SK-N-SH treated with all-trans-retinoic acid at 6 μM for 48 hours (cell line): ENCODE data around the gene IGF1R.

ENCODE experiments used
- ATAC-seq: fragments of 200-7000 bp; cut with Tn5 transposase; 3 replicates; pipeline ENCODE4 v1.9.1; 2020; ENCODE audit warnings: mild to moderate bottlenecking, moderate library complexity
- ARNTL ChIP-seq: fragments of 450-650 bp; formaldehyde crosslinking; IDR thresholded peaks from 2 replicates; pipeline ENCODE4 v1.5.0; 2020; ENCODE audit warnings: low read depth, mild to moderate bottlenecking, moderate library complexity, borderline replicate concordance
- BACH2 ChIP-seq: fragments of 250-450 bp; sonication (Bioruptor Pico); IDR thresholded peaks from 2 replicates; pipeline ENCODE4 v1.9.0; 2021; ENCODE audit warnings: mild to moderate bottlenecking, borderline replicate concordance
- CSDC2 ChIP-seq: fragments of 250-450 bp; sonication (Bioruptor Pico); IDR thresholded peaks from 2 replicates; pipeline ENCODE4 v1.5.0; 2020; ENCODE audit warnings: mild to moderate bottlenecking, moderate library complexity
- CSRNP3 ChIP-seq: fragments of 250-450 bp; sonication (Bioruptor Pico); IDR thresholded peaks from 2 replicates; pipeline ENCODE4 v1.5.1; 2021; ENCODE audit warnings: mild to moderate bottlenecking, moderate library complexity
- ESRRG ChIP-seq: fragments of 250-450 bp; sonication (Bioruptor Pico); IDR thresholded peaks from 2 replicates; pipeline ENCODE4 v1.6.1; 2021; ENCODE audit warnings: mild to moderate bottlenecking
- OSR1 ChIP-seq: fragments of 250-450 bp; sonication (Bioruptor Pico); IDR thresholded peaks from 2 replicates; pipeline ENCODE4 v1.8.0; 2022; ENCODE audit warnings: moderate library complexity, mild to moderate bottlenecking, inconsistent platforms
- PATZ1 ChIP-seq: fragments of 250-450 bp; sonication (Bioruptor Pico); IDR thresholded peaks from 2 replicates; pipeline ENCODE4 v1.8.0; 2020; ENCODE audit warnings: mild to moderate bottlenecking, moderate library complexity, borderline replicate concordance
- POU6F1 ChIP-seq: fragments of 250-450 bp; sonication (Bioruptor Pico); IDR thresholded peaks from 2 replicates; pipeline ENCODE4 v1.8.0; 2021; ENCODE audit warnings: low read depth, mild to moderate bottlenecking, moderate library complexity, borderline replicate concordance
- PPARA ChIP-seq: fragments of 250-450 bp; sonication (Bioruptor Pico); IDR thresholded peaks from 2 replicates; pipeline ENCODE4 v1.5.0; 2020; ENCODE audit warnings: mild to moderate bottlenecking, borderline replicate concordance
- RARB ChIP-seq: fragments of 250-450 bp; sonication (Bioruptor Pico); IDR thresholded peaks from 2 replicates; pipeline ENCODE4 v1.8.0; 2021; ENCODE audit warnings: mild to moderate bottlenecking, moderate library complexity
- SNAI2 ChIP-seq: fragments of 250-450 bp; sonication (Bioruptor Pico); IDR thresholded peaks from 2 replicates; pipeline ENCODE4 v1.5.0; 2020; ENCODE audit warnings: mild to moderate bottlenecking, moderate library complexity
- TCF4 ChIP-seq: fragments of 250-450 bp; sonication (Bioruptor Pico); IDR thresholded peaks from 2 replicates; pipeline ENCODE4 v1.8.0; 2021; ENCODE audit warnings: mild to moderate bottlenecking, moderate library complexity, borderline replicate concordance
- TOX ChIP-seq: fragments of 250-450 bp; sonication (Bioruptor Pico); IDR thresholded peaks from 2 replicates; pipeline ENCODE4 v1.8.0; 2021; ENCODE audit warnings: mild to moderate bottlenecking, moderate library complexity, borderline replicate concordance
- TSHZ2 ChIP-seq: fragments of 250-450 bp; sonication (Bioruptor Pico); IDR thresholded peaks from 2 replicates; pipeline ENCODE4 v1.5.0; 2020; ENCODE audit warnings: mild to moderate bottlenecking, moderate library complexity
- ZC3H10 ChIP-seq: fragments of 250-450 bp; sonication (Bioruptor Pico); IDR thresholded peaks from 2 replicates; pipeline ENCODE4 v1.5.1; 2021; ENCODE audit warnings: mild to moderate bottlenecking, moderate library complexity
- ZFP3 ChIP-seq: fragments of 250-450 bp; sonication (Bioruptor Pico); IDR thresholded peaks from 2 replicates; pipeline ENCODE4 v1.5.0; 2020; ENCODE audit warnings: mild to moderate bottlenecking, moderate library complexity
- ZFP30 ChIP-seq: fragments of 450-650 bp; formaldehyde crosslinking; IDR thresholded peaks from 2 replicates; pipeline ENCODE4 v1.5.0; 2022; ENCODE audit warnings: mild to moderate bottlenecking, moderate library complexity
- ZNF565 ChIP-seq: fragments of 450-650 bp; formaldehyde crosslinking; conservative IDR thresholded peaks from 2 replicates; pipeline ENCODE4 v1.5.0; 2020; ENCODE audit warnings: low read depth, mild to moderate bottlenecking, moderate library complexity
- ZNF70 ChIP-seq: fragments of 450-650 bp; formaldehyde crosslinking; IDR thresholded peaks from 2 replicates; pipeline ENCODE4 v1.5.0; 2020; ENCODE audit warnings: mild to moderate bottlenecking, moderate library complexity
- ZNF8 ChIP-seq: fragments of 450-650 bp; formaldehyde crosslinking; IDR thresholded peaks from 2 replicates; pipeline ENCODE4 v1.5.0; 2020; ENCODE audit warnings: mild to moderate bottlenecking, moderate library complexity

Gene IGF1R

GRCh38 chr15:98734466-98735199 is 86.3 kb downstream of the IGF1R start:
- peak; percentile 33 for ATAC-seq
- TF ChIP-seq ARNTL (no peak), ZFP3 (CRISPR knock-in tag) (no peak), ZNF565 (no peak), ZC3H10 (no peak), ESRRG (CRISPR knock-in tag) (no peak), TSHZ2 (no peak)

- peak; percentile 64 for ATAC-seq
- no peak for TF ChIP-seq TSHZ2
- no peak for TF ChIP-seq TOX (CRISPR knock-in tag)
- no peak for TF ChIP-seq PATZ1 (CRISPR knock-in tag)
- TF ChIP-seq ZNF70 (CRISPR knock-in tag), result no peak
- TF ChIP-seq CSDC2 (CRISPR knock-in tag), result no peak
- no peak for TF ChIP-seq ZFP3 (CRISPR knock-in tag)
- TF ChIP-seq ARNTL, result no peak
- TF ChIP-seq ZFP30, result no peak
- TF ChIP-seq POU6F1, result no peak
- TF ChIP-seq BACH2 (CRISPR knock-in tag), result no peak
- TF ChIP-seq ZNF8, result no peak
- TF ChIP-seq PPARA (CRISPR knock-in tag), result no peak
- TF ChIP-seq SNAI2, result no peak
- no peak for TF ChIP-seq OSR1 (CRISPR knock-in tag)
- TF ChIP-seq TCF4, result no peak
- no peak for TF ChIP-seq RARB
- no peak for TF ChIP-seq CSRNP3 (CRISPR knock-in tag)
These were observed 87.0 kb downstream of the IGF1R start for GRCh38 chr15:98735304-98735703.
